ENCODE data around the gene RAD52. TPM values are rescaled to one million over a fixed set of nuclear protein-coding genes. Genes with fewer than 3 reads are reported as not detected.

RAD52 gene
- total RNA-seq, 1 experiment from 2014 or later, result 19.2 TPM

- H3K27ac Mint-ChIP-seq, result no peak overlapping the region
- CTCF ChIA-PET, result interaction anchor here (0.6 to 1.7 kb wide), 3 partner anchors 18 to 150 kb away, joined by 3 to 10 read pairs (median 4); partner anchors contain the start of gene RAD52
- H3K4me3 Mint-ChIP-seq, result no peak overlapping the region
- DNase-seq (ENCODE audit: low spot score) (no peak), ATAC-seq (no peak)
- 0 out of 2 replicates have a peak, but pooled peaks cover 3% of the 10 kb centered on the region for H3K9me3 Mint-ChIP-seq
- H3K36me3 Mint-ChIP-seq, result no peaks in the 10 kb centered on the region
- H3K27me3 Mint-ChIP-seq (ENCODE audit: low read depth), result no peaks in the 10 kb centered on the region; the same call in 1 of the 2 replicates
- POLR2A ChIA-PET, result no interaction called here
- H3K4me1 Mint-ChIP-seq, result peaks cover 12% of the 10 kb centered on the region
- TF ChIP-seq ATF2 (CRISPR knock-in tag; IDR thresholded peaks at IDR 0.05; ENCODE audit: borderline replicate concordance, low read depth), result no peak
- TF ChIP-seq SP1 (CRISPR knock-in tag; conservative IDR thresholded peaks at IDR 0.05), result no peak
- no peak for TF ChIP-seq ZNF423 (CRISPR knock-in tag; IDR thresholded peaks at IDR 0.05)
- TF ChIP-seq, protein P1, sequence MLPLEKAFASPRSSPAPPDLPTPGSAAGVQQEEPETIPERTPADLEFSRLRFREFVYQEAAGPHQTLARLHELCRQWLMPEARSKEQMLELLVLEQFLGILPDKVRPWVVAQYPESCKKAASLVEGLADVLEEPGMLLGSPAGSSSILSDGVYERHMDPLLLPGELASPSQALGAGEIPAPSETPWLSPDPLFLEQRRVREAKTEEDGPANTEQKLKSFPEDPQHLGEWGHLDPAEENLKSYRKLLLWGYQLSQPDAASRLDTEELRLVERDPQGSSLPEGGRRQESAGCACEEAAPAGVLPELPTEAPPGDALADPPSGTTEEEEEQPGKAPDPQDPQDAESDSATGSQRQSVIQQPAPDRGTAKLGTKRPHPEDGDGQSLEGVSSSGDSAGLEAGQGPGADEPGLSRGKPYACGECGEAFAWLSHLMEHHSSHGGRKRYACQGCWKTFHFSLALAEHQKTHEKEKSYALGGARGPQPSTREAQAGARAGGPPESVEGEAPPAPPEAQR (CRISPR knock-in tag; IDR thresholded peaks at IDR 0.05), result no peak
- no peak for TF ChIP-seq EMX1 (CRISPR knock-in tag; IDR thresholded peaks at IDR 0.05)
- TF ChIP-seq ZNF281 (CRISPR knock-in tag; IDR thresholded peaks at IDR 0.05), result no peak
- TF ChIP-seq ETV6 (CRISPR knock-in tag; IDR thresholded peaks at IDR 0.05), result no peak
- TF ChIP-seq, protein P2, sequence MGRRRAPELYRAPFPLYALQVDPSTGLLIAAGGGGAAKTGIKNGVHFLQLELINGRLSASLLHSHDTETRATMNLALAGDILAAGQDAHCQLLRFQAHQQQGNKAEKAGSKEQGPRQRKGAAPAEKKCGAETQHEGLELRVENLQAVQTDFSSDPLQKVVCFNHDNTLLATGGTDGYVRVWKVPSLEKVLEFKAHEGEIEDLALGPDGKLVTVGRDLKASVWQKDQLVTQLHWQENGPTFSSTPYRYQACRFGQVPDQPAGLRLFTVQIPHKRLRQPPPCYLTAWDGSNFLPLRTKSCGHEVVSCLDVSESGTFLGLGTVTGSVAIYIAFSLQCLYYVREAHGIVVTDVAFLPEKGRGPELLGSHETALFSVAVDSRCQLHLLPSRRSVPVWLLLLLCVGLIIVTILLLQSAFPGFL (CRISPR knock-in tag; IDR thresholded peaks at IDR 0.05; ENCODE audit: borderline replicate concordance), result no peak
- TF ChIP-seq KAT7 (CRISPR knock-in tag; IDR thresholded peaks at IDR 0.05; ENCODE audit: borderline replicate concordance), result no peak
- TF ChIP-seq GTF2I (CRISPR knock-in tag; conservative IDR thresholded peaks at IDR 0.05), result no peak
- TF ChIP-seq CTCF (IDR thresholded peaks at IDR 0.05), result no peak
- TF ChIP-seq TEAD4 (CRISPR knock-in tag; IDR thresholded peaks at IDR 0.05), result no peak
Observed at GRCh38 chr12:967641-968040, 18.1 kb upstream of the RAD52 start.

DNA sequence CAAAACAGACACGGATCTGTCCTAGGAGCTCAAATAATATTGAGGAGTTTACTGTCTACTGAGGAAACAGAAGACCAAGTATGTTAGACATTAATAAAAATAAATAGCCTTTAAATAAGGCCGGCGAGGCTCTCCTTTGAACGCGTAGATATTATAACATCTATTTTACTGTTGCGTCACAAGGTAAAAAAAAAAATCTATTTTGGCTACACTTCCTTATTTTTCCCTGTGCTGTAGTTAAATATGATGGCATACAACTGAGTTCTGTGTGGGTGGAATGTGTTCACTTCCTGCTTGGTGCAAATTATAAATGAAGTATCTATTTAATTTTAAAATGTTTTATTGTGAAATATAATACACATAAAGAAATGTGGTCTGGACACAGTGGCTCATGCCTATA, 17.2 kb upstream of the RAD52 start:
- ChIA-PET POLR2A (no interaction called here), CTCF (no interaction called here)
- DNase-seq (ENCODE audit: low spot score) (no peak), ATAC-seq (no peak)
- H3K9me3 Mint-ChIP-seq, result 0 out of 2 replicates have a peak, but pooled peaks cover 3% of the 10 kb centered on the region
- no peak overlapping the region for H3K4me3 Mint-ChIP-seq
- H3K27me3 Mint-ChIP-seq (ENCODE audit: low read depth), result no peaks in the 10 kb centered on the region; the same call in 1 of the 2 replicates
- H3K4me1 Mint-ChIP-seq, result peaks cover 12% of the 10 kb centered on the region
- H3K36me3 Mint-ChIP-seq, result no peaks in the 10 kb centered on the region
- H3K27ac Mint-ChIP-seq, result no peak overlapping the region
- TF ChIP-seq ELF4 (CRISPR knock-in tag; IDR thresholded peaks at IDR 0.05; ENCODE audit: low read depth), result no peak
- no peak for TF ChIP-seq CBFB (CRISPR knock-in tag; IDR thresholded peaks at IDR 0.05; ENCODE audit: low read depth)
- TF ChIP-seq, protein P1 (CRISPR knock-in tag; IDR thresholded peaks at IDR 0.05), result no peak
- no peak for TF ChIP-seq TEAD4 (CRISPR knock-in tag; IDR thresholded peaks at IDR 0.05)
- TF ChIP-seq MXD4 (CRISPR knock-in tag; IDR thresholded peaks at IDR 0.05; ENCODE audit: borderline replicate concordance), result no peak
- no peak for TF ChIP-seq HMGXB4 (CRISPR knock-in tag; IDR thresholded peaks at IDR 0.05)
- TF ChIP-seq, protein P3, sequence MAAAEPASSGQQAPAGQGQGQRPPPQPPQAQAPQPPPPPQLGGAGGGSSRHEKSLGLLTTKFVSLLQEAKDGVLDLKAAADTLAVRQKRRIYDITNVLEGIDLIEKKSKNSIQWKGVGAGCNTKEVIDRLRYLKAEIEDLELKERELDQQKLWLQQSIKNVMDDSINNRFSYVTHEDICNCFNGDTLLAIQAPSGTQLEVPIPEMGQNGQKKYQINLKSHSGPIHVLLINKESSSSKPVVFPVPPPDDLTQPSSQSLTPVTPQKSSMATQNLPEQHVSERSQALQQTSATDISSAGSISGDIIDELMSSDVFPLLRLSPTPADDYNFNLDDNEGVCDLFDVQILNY (CRISPR knock-in tag; IDR thresholded peaks at IDR 0.05), result no peak
- TF ChIP-seq, protein P4, sequence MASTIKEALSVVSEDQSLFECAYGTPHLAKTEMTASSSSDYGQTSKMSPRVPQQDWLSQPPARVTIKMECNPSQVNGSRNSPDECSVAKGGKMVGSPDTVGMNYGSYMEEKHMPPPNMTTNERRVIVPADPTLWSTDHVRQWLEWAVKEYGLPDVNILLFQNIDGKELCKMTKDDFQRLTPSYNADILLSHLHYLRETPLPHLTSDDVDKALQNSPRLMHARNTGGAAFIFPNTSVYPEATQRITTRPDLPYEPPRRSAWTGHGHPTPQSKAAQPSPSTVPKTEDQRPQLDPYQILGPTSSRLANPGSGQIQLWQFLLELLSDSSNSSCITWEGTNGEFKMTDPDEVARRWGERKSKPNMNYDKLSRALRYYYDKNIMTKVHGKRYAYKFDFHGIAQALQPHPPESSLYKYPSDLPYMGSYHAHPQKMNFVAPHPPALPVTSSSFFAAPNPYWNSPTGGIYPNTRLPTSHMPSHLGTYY (CRISPR knock-in tag; IDR thresholded peaks at IDR 0.05), result no peak
- no peak for TF ChIP-seq RELA (CRISPR knock-in tag; IDR thresholded peaks at IDR 0.05; ENCODE audit: borderline replicate concordance)
- no peak for TF ChIP-seq TP53 (CRISPR knock-in tag; IDR thresholded peaks at IDR 0.05)
- TF ChIP-seq NFE2L1 (CRISPR knock-in tag; IDR thresholded peaks at IDR 0.05), result no peak

All from WTC11 (cell line).